GM11168 (cell line): ENCODE data around the gene CES1.
"Not testable (repeated sequence)": the region's sequence is repeated elsewhere in the genome, so short reads cannot be mapped to it uniquely, and the experiment has no call there.

Experiments used
- in situ Hi-C: fragments of 300-500 bp; cut with MboI; formaldehyde crosslinking; loops from one replicate; pipeline ENCODE4 v1.12.0; 2022; ENCODE audit warnings: low sequenced_read_pairs; ENCODE audit not compliant: unreplicated experiment

CES1 gene

DNA sequence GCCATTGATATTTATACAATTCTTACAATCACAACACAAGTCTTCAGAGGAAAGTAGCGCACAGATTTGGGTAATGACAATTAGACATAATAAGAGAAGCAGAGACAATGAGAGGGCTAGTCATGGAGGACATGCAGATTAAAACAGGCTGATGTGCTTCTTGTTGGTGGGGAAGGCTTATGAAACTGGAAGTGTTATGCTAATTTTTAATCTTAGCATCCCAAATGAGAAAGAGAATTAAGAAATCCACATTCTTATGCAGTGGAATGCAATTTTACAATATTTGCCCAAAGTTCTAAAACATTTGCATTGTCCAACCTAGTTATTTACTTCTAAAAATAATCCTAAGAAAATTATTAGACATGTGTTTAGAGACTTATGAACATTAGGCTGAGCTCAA, 24.6 kb downstream of the CES1 start:
- in situ Hi-C loops: not testable (repeated sequence)

DNA sequence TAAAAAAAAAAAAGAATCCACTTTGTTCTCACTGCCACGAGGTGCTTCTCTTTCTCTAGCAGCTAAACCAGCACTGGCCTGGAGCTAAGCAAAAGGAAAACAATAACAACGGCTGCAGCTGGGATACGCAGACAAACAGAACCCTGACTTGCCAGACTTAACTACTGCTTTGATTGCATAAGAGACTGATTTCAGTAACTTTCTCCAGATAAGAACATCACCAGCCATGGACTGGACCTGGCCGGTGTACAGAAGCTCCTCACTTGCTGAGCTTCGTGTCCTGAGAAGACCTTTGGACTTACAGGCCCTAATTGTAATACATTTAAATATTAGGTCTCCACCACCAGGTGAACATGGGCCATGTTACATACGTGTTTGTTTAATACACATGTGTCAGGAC, 27.8 kb downstream of the CES1 start:
- in situ Hi-C loops: not testable (repeated sequence)

GRCh38 chr16:55803681-55804080, 29.2 kb downstream of the CES1 start:
- in situ Hi-C loops: not testable (repeated sequence)

GRCh38 chr16:55792934-55793374, 39.9 kb downstream of the CES1 start:
- in situ Hi-C loops: not testable (repeated sequence)

GRCh38 chr16:55791512-55791911, 41.4 kb downstream of the CES1 start:
- in situ Hi-C loops: not testable (repeated sequence)

DNA sequence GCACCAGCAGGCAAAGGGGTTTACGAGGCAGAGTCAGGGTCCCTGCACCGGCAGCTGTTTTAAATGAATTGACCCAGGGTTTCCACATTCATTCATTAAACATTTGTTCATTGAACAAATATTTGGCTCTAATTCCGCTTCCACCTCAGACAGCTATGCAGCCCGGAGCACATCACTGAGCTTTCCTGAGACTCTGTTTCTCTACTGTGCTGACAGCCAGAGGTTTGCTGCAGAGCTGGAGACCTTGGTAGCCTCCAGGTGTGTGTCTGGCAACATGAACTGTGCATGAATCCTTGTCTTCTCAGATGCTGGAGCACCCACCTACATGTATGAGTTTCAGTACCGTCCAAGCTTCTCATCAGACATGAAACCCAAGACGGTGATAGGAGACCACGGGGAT, 42.7 kb downstream of the CES1 start:
- in situ Hi-C loops: not testable (repeated sequence)

DNA sequence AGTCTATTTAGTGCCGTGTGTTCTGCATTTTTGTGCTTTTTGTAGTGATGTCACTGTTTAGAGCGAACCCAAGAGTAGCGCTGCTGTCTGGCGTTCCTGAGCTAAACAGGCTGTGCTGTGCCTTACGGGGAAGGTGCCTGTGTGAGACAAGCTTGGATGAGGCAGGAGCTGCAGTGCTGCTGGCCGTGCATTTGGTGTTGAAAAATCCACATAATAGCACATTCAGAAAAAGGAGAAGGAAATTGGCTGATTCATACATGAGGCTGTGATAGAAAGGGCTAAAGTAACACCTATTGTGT, 50.2 kb downstream of the CES1 start:
- in situ Hi-C loops: not testable (repeated sequence)

DNA sequence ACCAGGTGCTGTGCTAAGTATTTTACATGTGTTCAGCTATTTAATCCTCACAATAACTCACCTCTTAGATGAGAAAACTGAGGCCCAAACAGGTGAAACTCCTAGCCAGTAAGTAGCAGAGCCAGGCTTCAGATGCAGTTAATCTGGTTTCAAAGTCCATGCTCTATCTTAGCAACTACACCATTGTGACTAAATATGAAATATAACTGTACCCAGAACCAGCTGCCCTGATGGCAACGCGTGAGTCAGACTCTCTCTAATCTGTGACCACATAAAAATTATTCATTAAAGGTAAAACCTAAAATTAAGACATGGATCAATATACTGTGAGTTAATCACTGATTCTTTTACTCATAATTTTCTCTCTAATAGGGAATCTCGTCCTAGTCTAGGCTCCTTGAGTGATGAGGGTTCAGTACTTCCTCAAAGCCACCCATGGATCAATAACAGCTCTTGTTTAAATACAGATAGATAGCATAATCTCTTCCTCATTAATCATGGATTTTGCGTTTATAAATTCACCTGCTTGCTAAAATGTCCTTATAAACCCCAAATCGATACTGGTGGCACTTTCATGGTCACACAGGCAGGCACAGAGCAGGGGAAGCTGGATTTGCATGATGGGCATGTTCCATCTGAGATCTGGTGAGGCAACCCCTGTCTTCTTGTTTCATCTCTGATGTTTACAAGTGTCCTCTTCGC, 50.7 kb downstream of the CES1 start:
- in situ Hi-C loops: not testable (repeated sequence)

GRCh38 chr16:55781456-55781855, 51.4 kb downstream of the CES1 start:
- in situ Hi-C loops: not testable (repeated sequence)

DNA sequence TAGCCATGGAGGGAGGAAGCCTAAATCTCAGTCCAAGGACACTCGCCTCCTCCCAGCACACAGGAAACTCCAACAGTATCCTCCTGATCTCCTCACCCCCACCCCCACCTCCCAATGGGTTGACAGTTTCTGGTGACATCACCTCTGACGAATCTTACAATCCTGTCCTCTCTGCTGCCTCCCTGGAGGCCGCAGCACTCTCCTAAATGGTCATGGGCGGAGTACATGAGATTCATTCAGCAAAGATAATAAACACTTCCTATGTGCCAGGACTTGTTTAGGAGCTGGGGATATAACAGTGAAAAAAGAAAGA, 52.8 kb downstream of the CES1 start:
- in situ Hi-C loops: not testable (repeated sequence)

- in situ Hi-C loops: no loop called here
These were observed 53.3 kb downstream of the CES1 start for GRCh38 chr16:55779402-55780094.

DNA sequence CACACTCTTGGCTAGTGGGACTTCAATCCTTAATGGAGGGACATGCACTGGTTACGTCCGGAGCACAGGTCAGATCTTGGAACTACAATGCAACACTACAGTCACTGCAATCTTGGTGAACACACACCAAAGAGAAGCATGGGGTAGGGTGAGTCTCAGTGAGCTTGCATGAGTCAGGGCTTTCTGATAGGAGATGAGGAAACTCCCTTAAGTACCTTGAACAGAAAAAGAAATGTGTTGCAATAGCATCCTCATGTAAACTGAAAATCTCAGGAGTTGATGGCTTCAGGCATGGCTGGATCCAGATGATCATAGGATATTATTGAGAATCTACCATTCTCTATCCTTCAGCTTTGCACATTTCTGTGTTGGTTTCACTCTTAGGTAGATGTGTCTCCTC, 54.1 kb downstream of the CES1 start:
- in situ Hi-C loops: no loop called here

GRCh38 chr16:55775857-55776256, 57.0 kb downstream of the CES1 start:
- in situ Hi-C loops: no loop called here

DNA sequence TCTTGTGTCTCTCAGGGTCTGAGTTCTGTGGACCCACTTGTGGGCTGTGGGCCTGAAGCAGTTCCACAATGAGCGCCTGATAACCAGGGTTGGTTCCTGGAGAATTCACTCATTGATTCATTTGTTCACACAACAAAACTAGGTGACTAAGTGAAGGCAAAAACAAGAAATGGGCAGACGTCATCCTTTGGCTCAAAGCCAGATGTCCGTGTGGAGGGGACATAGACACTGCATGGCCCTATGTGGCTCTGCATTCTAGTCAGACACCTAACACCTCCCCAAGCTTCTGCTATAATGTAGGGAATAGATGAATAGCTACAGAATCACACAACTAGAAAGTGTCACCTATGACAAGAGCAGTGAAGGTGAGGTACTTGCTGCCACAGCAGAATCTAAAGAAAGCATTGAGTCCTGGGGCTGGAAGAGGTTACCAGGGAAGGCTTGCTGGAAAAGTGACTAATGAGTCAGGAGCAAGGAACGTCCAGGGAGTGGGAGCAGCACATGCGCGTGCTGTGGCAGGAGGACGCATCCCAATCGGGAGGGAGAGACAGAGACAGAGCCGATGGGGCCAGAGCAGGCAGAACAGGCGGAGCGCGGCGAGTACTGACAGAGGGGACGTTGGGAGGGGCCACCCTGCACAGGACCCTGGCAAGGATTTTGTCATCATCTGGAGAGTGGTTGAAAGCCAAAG, 58.9 kb downstream of the CES1 start:
- in situ Hi-C loops: no loop called here

DNA sequence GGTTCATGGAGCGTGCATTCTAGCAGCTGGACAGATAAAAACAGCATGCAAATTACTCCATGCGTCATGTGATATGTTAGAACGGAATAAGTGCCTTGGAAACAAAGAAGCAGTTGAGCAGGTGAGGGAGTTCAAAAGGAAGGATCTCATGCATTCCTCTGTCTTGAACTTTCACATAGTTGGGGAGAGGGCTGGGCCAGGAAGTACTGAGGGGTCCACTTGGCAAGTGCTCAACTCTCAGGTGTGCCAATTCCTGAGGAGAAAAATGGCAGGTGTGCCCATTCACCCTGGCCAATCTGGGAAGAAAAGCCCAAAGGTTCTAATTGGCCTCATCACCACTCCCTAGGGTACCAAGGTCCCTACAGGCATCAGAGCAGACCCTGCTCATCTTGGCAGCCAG, 67.7 kb downstream of the CES1 start:
- in situ Hi-C loops: no loop called here

GRCh38 chr16:55760310-55761001, 72.4 kb downstream of the CES1 start:
- in situ Hi-C loops: loop anchor here (5.0 kb wide), 1 partner anchor 67 kb away; no protein-coding TSS in a partner anchor

DNA sequence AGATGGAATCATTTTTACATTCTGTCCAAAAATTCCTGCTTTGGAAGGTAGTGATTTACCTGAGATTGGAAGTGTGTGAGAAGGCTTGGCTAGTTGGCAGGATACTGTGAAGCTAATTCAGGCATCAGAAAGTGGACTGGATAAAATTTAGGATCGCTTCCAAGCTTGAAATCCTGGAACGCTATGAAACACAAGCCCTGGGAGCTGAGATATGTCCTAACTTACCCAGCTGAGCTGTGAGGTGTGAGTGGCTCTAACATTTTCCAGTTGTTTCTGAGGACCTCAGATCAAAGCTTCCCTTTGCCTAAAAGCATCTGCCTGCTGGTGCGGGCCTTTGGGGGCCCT, 73.0 kb downstream of the CES1 start:
- in situ Hi-C loops: loop anchor here (5.0 kb wide), 1 partner anchor 67 kb away; no protein-coding TSS in a partner anchor

- in situ Hi-C loops: not testable (repeated sequence)
These were observed 75.0 kb downstream of the CES1 start for GRCh38 chr16:55757595-55758527.

DNA sequence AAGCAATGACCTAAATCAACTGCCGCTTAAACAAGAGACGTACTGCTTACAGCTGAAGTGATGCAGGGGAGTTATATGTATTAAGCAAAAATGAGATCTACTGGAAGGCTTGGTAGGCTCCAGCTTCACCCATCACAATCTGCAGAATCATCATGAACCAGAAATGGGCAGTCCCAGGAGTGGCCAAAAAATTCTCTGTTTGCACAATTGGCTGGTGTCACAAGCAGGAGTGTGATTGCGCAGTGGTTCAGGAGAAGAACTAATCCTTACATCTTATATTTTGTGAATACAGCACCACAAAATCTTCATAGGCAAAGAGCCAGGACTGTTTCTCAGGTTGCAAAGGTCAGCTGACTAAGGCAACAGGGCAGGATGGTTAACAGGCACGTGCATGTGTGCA, 75.9 kb downstream of the CES1 start:
- in situ Hi-C loops: no loop called here

DNA sequence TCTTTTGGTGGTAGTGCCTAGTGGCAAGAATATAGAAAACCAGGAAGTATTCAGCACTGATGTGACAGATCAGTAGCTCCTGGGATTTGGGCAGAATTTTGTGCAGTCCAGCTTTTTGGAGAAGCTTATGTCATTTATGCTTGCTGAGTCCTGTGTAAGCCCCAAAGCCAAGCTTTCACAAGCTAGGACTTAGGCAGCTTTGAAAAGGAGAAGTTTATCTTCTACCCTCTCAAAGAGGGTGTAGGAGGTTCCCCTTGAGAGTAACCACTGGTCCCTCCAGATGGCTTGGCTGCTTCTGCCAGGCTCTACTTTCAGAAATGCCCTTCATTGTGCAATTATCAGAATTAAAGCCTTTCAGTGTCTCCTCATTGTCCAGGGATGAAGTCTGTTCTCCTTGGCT, 78.8 kb downstream of the CES1 start:
- in situ Hi-C loops: no loop called here
